Prostate gland (tissue), 2 donors: ENCODE data around the gene ADAMTSL1.

Experiments
- CTCF ChIP-seq, 4 experiments: fragments of 200-600 bp in 2 of 4; fragments of 450-650 bp in 2 of 4; sonication (generic) in 2 of 4; IDR thresholded peaks; 1 replicate in 3 of 4; 2 replicates in 1 of 4; pipeline ENCODE4 v1.5.1; 2016 to 2019; ENCODE audit warnings: antibody characterized with exemption in 4 of 4, mild to moderate bottlenecking in 2 of 4, moderate library complexity in 2 of 4
- POLR2AphosphoS5 ChIP-seq: sonication (generic); formaldehyde crosslinking; IDR thresholded peaks from one replicate; pipeline ENCODE4 v1.6.1; 2017; ENCODE audit warnings: antibody characterized with exemption

GRCh38 chr9:18890372-18890771 lies 416.4 kb downstream of the ADAMTSL1 start:
- no peak for TF ChIP-seq CTCF (IDR thresholded peaks at IDR 0.05)
- TF ChIP-seq POLR2AphosphoS5: no peak
